ENCODE results near the gene CALY. TPM values are rescaled to one million over a fixed set of nuclear protein-coding genes. Genes with fewer than 3 reads are reported as not detected.

The CALY gene
- total RNA-seq, 1 donor from 2014 or later, result not detected

GRCh38 chr10:133366130-133366478 is 29.4 kb upstream of the CALY start:
- no peak overlapping the region for H3K27ac Mint-ChIP-seq (ENCODE audit: unreplicated experiment)
- no peaks in the 10 kb centered on the region for H3K4me1 Mint-ChIP-seq (ENCODE audit: unreplicated experiment)
- H3K4me3 Mint-ChIP-seq (ENCODE audit: unreplicated experiment), result no peak overlapping the region
- H3K27me3 Mint-ChIP-seq (ENCODE audit: unreplicated experiment), result peaks cover 2% of the 10 kb centered on the region
- TF ChIP-seq CTCF (IDR thresholded peaks at IDR 0.05; ENCODE audit: unreplicated experiment), result no peak
- H3K36me3 Mint-ChIP-seq (ENCODE audit: low read depth, unreplicated experiment), result peaks cover 38% of the 10 kb centered on the region
- no peaks in the 10 kb centered on the region for H3K9me3 Mint-ChIP-seq (ENCODE audit: unreplicated experiment)
- no peak for DNase-seq (ENCODE audit: low spot score)

GRCh38 chr10:133365461-133366129 is 28.9 kb upstream of the CALY start:
- Mint-ChIP-seq H3K4me3 (ENCODE audit: unreplicated experiment) (no peak overlapping the region), H3K36me3 (ENCODE audit: low read depth, unreplicated experiment) (peaks cover 37% of the 10 kb centered on the region), H3K27ac (ENCODE audit: unreplicated experiment) (no peak overlapping the region), H3K27me3 (ENCODE audit: unreplicated experiment) (peaks cover 2% of the 10 kb centered on the region), H3K9me3 (ENCODE audit: unreplicated experiment) (no peaks in the 10 kb centered on the region), H3K4me1 (ENCODE audit: unreplicated experiment) (no peaks in the 10 kb centered on the region)
- no peak for DNase-seq (ENCODE audit: low spot score)
- no peak for TF ChIP-seq CTCF (IDR thresholded peaks at IDR 0.05; ENCODE audit: unreplicated experiment)

GRCh38 chr10:133364645-133365431 is 28.1 kb upstream of the CALY start:
- Mint-ChIP-seq H3K27me3 (ENCODE audit: unreplicated experiment) (peaks cover 6% of the 10 kb centered on the region), H3K27ac (ENCODE audit: unreplicated experiment) (no peak overlapping the region), H3K4me3 (ENCODE audit: unreplicated experiment) (peak overlapping the region; percentile 39), H3K9me3 (ENCODE audit: unreplicated experiment) (no peaks in the 10 kb centered on the region), H3K4me1 (ENCODE audit: unreplicated experiment) (no peaks in the 10 kb centered on the region), H3K36me3 (ENCODE audit: low read depth, unreplicated experiment) (peaks cover 33% of the 10 kb centered on the region)
- no peak for DNase-seq (ENCODE audit: low spot score)
- TF ChIP-seq CTCF (IDR thresholded peaks at IDR 0.05; ENCODE audit: unreplicated experiment), result no peak

- peaks cover 23% of the 10 kb centered on the region for H3K36me3 Mint-ChIP-seq (ENCODE audit: low read depth, unreplicated experiment)
- no peak for DNase-seq (ENCODE audit: low spot score)
- H3K4me3 Mint-ChIP-seq (ENCODE audit: unreplicated experiment), result no peak overlapping the region
- H3K4me1 Mint-ChIP-seq (ENCODE audit: unreplicated experiment), result no peaks in the 10 kb centered on the region
- no peaks in the 10 kb centered on the region for H3K9me3 Mint-ChIP-seq (ENCODE audit: unreplicated experiment)
- peaks cover 8% of the 10 kb centered on the region for H3K27me3 Mint-ChIP-seq (ENCODE audit: unreplicated experiment)
- no peak overlapping the region for H3K27ac Mint-ChIP-seq (ENCODE audit: unreplicated experiment)
- TF ChIP-seq CTCF (IDR thresholded peaks at IDR 0.05; ENCODE audit: unreplicated experiment), result no peak
These were observed 26.1 kb upstream of the CALY start for GRCh38 chr10:133362846-133363245.

Measured in endothelial cell (in vitro differentiated cells).